GM12873 (cell line): ENCODE measurements around the gene LRCH1.

ENCODE experiments used
- CTCF ChIP-seq: IDR thresholded peaks from 2 replicates; pipeline ENCODE4 v1.5.1; 2012; ENCODE audit warnings: low read depth, mild to moderate bottlenecking, moderate library complexity, low read length, control low read depth; ENCODE audit not compliant: insufficient read depth; ENCODE audit errors: missing control alignments

Gene LRCH1

GRCh38 chr13:46627462-46627861 is 74.5 kb downstream of the LRCH1 start:
- TF ChIP-seq CTCF = no peak

- no peak for TF ChIP-seq CTCF
Observed at GRCh38 chr13:46628622-46629365, 75.8 kb downstream of the LRCH1 start.

- TF ChIP-seq CTCF = no peak
Observed at GRCh38 chr13:46629811-46630413, 76.9 kb downstream of the LRCH1 start.

- TF ChIP-seq CTCF = no peak
Observed at GRCh38 chr13:46630431-46631178, 77.6 kb downstream of the LRCH1 start.

GRCh38 chr13:46631179-46631542 is 78.2 kb downstream of the LRCH1 start:
- TF ChIP-seq CTCF = no peak

- no peak for TF ChIP-seq CTCF
Observed at GRCh38 chr13:46632176-46632575, 79.2 kb downstream of the LRCH1 start.

GRCh38 chr13:46633416-46633815 is 80.4 kb downstream of the LRCH1 start:
- no peak for TF ChIP-seq CTCF
